ENCODE data around the gene EBP. TPM values are rescaled to one million over a fixed set of nuclear protein-coding genes. Genes with fewer than 3 reads are reported as not detected.

Gene EBP
- total and polyA plus RNA-seq, 9 of the 15 experiments (the other 6 are each of a cell fraction or from before 2014, with no cell fraction given): 228 to 987 (median 274) TPM

DNA sequence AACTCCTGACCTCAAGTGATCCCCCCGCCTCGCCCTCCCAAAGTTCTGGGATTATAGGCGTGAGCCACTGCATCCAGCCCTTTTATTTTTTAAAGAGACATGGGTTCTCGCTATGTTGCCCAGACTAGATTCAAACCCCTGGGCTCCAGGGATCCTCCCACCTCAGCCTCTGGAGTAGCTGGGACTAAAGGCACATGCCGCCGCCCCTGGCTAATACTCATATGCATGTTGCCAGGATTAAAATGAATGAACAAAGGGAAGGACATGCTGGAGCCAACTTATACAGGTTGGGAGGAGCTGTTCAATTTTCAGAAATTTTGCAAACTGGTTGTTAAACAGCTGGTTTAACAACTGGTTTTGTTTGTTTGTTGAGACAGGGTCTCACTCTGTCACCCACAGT lies 47.0 kb upstream of the EBP start (continued):
- TF ChIP-seq GTF2B (IDR thresholded peaks at IDR 0.05; ENCODE audit: extremely low read depth, insufficient read length) (no peak), MYNN (IDR thresholded peaks at IDR 0.05) (no peak), MYNN (CRISPR knock-in tag; IDR thresholded peaks at IDR 0.05) (no peak), ZBTB43 (CRISPR knock-in tag; IDR thresholded peaks at IDR 0.05) (no peak), ZFPM2 (CRISPR knock-in tag; IDR thresholded peaks at IDR 0.05) (no peak)

DNA sequence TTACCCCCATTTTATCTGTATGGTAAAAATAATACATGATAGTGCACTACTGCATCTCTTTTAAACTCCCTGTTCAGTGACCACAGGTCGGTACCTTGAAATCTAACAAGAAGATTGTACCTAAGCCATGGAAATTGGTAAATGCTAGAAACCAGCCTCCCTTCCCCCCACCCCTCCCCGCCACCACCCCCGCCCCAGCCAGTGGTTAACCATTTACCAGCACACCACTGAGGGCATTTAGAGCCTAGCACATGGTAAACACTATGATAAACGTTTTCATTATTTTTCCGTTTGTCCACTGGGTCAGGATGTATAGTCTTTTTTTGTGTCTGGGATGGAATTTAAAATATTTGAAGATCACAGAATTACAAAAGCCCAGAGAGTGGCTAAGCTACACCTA lies 46.3 kb upstream of the EBP start:
- Histone ChIP-seq H3K4me1 (replicated peaks in 1 of 2; ENCODE audit: control insufficient read depth in 2 of 2, insufficient read depth in 2 of 2, low read length in 2 of 2) (peaks cover 16 to 32% of the 10 kb centered on the region in 2 experiments; a peak in 4 of 5 replicates), H3K4me3 (peak overlapping the region; percentile 94), H3K9me1 (ENCODE audit: control insufficient read depth, insufficient read depth, low read length) (peaks cover 4% of the 10 kb centered on the region), H3K9me3 (replicated peaks; ENCODE audit: control insufficient read depth, insufficient read depth, low read depth, low read length) (no peaks in the 10 kb centered on the region), H2AFZ (ENCODE audit: low read depth, low read length) (peak overlapping the region; percentile 94), H3K79me2 (ENCODE audit: control insufficient read depth, insufficient read depth, low read length) (peaks cover 48% of the 10 kb centered on the region), H3K4me2 (ENCODE audit: insufficient read depth, low read length) (peak overlapping the region; percentile 94), H3K27ac (ENCODE audit: extremely low read depth, low read depth, low read length) (peak overlapping the region; percentile 85), H3K9ac (ENCODE audit: insufficient read depth in 1 of 2, low read depth in 2 of 2, low read length in 2 of 2) (peak overlapping the region; percentile 91 to 98), H3K27me3 (ENCODE audit: control insufficient read depth in 2 of 2, insufficient read depth in 2 of 2, low read length in 2 of 2) (no peaks in the 10 kb centered on the region), H3K36me3 (ENCODE audit: control insufficient read depth, insufficient read depth, low read length) (peaks cover 28% of the 10 kb centered on the region; the same call in 2 of the 3 replicates), H4K20me1 (replicated peaks; ENCODE audit: control insufficient read depth, insufficient read depth, low read length) (no peaks in the 10 kb centered on the region)
- POLR2A ChIA-PET: no interaction called here
- no peak for FAIRE-seq
- in situ Hi-C loops (cut with MboI): loop anchor here (25.0 kb wide), 1 partner anchor 613 kb away; no protein-coding TSS in a partner anchor
- ATAC-seq: peak; percentile 38
- TF ChIP-seq MAX (CRISPR knock-in tag; IDR thresholded peaks at IDR 0.05) (no peak), SIN3A (IDR thresholded peaks at IDR 0.05; ENCODE audit: borderline replicate concordance in 2 of 2, control insufficient read depth in 1 of 2, low read depth in 2 of 2, low read length in 2 of 2) (0 out of 4 replicates have a peak, but pooled peaks of 1 of the 2 experiments have one; percentile 13)
- CTCF ChIA-PET (ENCODE audit: low intra/inter-chr PET ratio): no interaction called here
- 0% methylated on average over 3 of the region's 5 CpGs for WGBS (ENCODE audit: insufficient coverage, low coverage, missing lambda C conversion rate)
- no TSS peak for BruUV-seq (replicated peaks)
- intact Hi-C loops (cut with micrococcal nuclease): no loop called here
- peak in 2 of 4 experiments; percentile 32 to 57 for DNase-seq (ENCODE audit: extremely low read depth in 1 of 4, low spot score in 3 of 4)
